NCI-H446 treated with DMSO at 0.1 percent for 48 hours (cell line): Measurements from ENCODE around the gene FAM229B.

Experiments
- DNase-seq: peaks from one replicate; lab custom pipeline; 2025; lab: John Stamatoyannopoulos, UW

The FAM229B gene

DNA sequence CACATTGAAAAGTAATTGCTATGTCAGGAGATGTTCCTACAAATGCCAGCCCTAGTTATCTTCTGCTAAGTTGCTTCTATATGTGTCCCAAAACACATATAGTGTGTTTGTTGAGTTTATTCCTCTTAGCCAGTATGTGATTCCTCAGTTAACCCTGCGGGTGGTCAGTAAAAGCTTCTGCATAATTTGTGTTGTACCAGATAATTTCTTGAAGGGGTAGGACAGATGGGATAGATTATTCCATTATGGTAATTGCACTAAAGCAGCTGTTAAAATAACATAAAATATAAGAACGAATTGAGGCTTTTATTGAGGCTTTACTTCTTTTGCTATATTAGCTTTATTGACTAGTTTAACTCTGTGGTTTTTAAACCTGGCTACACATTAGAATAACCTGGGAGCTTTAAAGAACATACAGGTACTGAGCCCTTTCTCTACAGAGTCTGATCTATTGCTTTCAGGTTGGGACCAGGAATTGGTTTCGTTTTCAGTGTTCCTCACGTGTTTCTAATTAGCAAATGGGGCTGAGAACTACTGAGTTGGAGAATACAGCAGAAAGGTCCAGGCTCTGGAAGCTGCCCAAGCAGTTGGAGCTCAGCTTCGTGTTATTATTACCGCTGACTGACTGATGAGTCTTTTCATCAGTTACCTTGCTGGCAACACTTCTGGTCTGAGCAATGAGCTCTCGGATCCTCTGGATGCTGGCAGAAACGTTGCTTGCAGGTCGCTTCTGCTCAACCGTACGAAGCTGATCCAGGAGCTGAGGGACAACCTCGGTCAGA, 56.9 kb downstream of the FAM229B start:
- DNase-seq, result peak; percentile 54

DNA sequence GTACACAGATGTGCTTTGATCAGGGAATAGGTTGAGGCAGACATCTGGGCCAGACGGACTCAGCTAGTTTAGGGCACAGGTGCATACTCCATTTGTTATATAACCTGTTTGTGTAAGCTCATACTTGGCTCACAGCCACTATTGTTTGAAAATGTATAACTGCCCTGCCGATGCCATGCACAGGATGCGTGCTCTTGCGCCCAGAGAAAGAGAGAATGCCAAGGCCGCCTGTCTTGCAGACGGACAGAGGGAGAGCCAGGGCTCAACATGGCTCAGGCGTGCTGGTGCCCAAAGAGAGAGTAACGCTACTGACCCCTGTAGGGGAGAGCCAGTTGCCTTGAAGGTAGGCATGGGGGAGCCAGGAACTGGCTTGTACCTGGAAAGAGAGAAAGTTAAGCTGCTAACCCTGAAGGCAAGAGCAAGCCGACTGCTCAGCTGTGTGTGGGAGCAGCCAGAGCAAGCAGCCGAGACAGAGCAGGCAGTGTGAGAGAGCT, 57.7 kb downstream of the FAM229B start:
- no peak for DNase-seq

DNA sequence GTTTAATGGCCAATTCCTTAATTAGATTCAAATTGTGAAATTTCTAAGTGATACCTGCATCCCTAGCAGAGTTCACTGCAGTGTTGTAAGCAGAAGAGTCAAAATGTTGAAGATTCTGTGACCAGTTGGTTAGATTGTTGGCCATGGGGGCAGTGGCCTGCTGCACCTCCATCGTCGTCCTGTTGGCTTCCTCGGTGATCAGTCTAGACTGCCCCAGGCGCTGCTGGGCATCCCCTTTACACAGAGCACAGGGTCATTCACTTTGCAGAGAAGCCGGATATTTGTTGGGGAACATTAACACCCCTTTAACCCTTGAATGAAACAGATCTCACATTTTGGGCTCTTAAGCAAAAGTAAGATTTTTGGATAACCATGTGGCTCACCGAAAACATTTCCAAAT, 60.7 kb downstream of the FAM229B start:
- DNase-seq, result no peak

DNA sequence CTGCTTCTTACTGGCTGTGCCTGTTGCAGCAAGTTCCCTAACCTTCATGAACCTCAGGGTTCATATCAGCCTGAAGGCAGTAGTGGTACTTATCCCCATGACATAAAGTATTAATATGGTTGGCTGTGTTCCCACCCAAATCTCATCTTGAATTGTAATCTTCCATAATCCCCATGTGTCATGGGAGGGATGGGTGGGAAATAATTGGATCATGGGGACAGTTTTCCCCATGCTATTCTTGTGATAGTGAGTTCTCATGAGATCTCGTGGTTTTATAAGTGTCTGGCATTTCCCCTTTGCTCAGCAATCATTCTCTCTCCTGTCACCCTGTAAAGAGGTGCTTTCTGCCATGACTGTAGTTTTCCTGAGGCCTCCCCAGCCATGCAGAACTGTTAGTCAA, 61.8 kb downstream of the FAM229B start:
- DNase-seq, result no peak

DNA sequence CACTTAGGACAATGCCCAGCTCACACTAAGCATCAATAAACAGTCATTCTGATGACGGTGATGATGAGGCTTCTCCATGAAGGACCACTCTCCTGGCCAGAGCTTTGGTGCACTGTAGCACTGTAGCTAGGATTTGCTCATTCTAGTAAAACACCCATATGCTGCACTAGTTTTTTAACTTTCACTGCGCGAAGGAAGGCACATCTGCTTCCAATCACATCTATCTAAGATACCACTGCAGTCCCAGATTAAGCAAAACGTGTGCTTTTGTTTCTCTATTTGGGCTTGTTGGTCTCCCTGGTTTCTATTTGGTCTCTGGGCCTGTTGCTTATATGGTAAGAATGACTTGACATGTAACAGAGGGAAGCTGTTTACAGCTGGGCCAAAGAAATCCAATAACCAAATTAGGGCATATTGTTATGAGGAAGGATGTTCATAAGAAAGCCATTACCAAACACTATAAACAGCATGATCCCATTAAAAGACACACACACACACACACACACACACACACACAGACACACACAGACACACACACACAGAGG, 62.4 kb downstream of the FAM229B start:
- DNase-seq, result no peak

DNA sequence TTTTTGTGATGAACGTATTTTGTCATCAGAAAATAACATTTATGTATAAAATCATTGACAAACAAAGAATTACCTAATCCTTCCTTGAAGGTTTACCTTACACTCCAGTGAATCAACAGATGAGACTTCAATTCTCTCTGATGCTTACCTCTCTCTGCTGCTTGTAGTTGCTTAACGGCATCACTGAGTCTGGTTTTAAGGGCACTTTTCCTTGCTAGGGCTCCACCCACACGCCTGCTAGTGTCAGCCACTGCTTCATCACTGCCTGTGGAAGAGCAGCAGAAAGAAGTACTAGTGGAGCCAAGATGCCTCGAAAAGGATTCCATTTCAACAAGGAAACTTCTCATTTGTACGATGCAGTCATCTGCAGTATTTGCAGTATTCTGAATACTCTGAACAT, 63.0 kb downstream of the FAM229B start:
- DNase-seq, result no peak
